Peyer's patch (tissue), 4 donors: ENCODE data around the gene NOXA1. TPM values are rescaled to one million over a fixed set of nuclear protein-coding genes. Genes with fewer than 3 reads are reported as not detected.
"Not testable (repeated sequence)": the region's sequence is repeated elsewhere in the genome, so short reads cannot be mapped to it uniquely, and the experiment has no call there.

Experiments
- DNase-seq, 3 donors: peaks; one replicate each; pipeline ENCODE4 v3.0.0-alpha.2; 2017 to 2019
- H3K27ac ChIP-seq, 4 donors: fragments of 200-600 bp; sonication (generic); one replicate each; pipeline ENCODE4 v1.5.1; 2016 to 2019
- H3K27me3 ChIP-seq, 2 donors: fragments of 200-600 bp; sonication (generic); one replicate each; pipeline ENCODE4 v1.5.1; 2019
- H3K36me3 ChIP-seq, 3 donors: fragments of 200-600 bp; sonication (generic); one replicate each; pipeline ENCODE4 v1.5.1; 2016 to 2019
- H3K4me1 ChIP-seq, 4 donors: fragments of 200-600 bp; sonication (generic); one replicate each; pipeline ENCODE4 v1.5.1; 2016 to 2019
- H3K4me3 ChIP-seq, 4 donors: fragments of 200-600 bp; sonication (generic); 1 replicate in 3 of 4; 2 replicates in 1 of 4; pipeline ENCODE4 v1.5.1; 2016 to 2019; ENCODE audit warnings: mild to moderate bottlenecking in 1 of 4
- H3K9me3 ChIP-seq, 4 donors: fragments of 200-600 bp; sonication (generic); one replicate each; pipeline ENCODE4 v1.5.1; 2016 to 2019; ENCODE audit warnings: mild to moderate bottlenecking in 1 of 4
- CTCF ChIP-seq, 6 experiments: fragments of 450-650 bp in 4 of 6; fragments of 200-600 bp in 2 of 6; sonication (generic) in 1 of 6; IDR thresholded peaks; one replicate each; pipeline ENCODE4 v1.5.1; 2017 to 2019; ENCODE audit warnings: antibody characterized with exemption in 6 of 6, mild to moderate bottlenecking in 3 of 6, moderate library complexity in 1 of 6
- POLR2A ChIP-seq, 2 donors: fragments of 450-650 bp; IDR thresholded peaks; one replicate each; pipeline ENCODE4 v1.5.1; 2017; ENCODE audit warnings: antibody characterized with exemption in 2 of 2, mild to moderate bottlenecking in 2 of 2, moderate library complexity in 2 of 2
- total RNA-seq, 4 donors: library from RNA; depleted of rRNA; stranded (reverse); fragments of >200 nt; gene quantifications; one replicate each; pipeline ENCODE4 v1.1.0, GENCODE V29; 2016

Gene NOXA1
- total RNA-seq: 10 to 100 TPM; 28.2 to 37.3 (median 33.2) TPM

GRCh38 chr9:137422604-137423513 lies at the start of gene NOXA1, which contains the start of gene EXD3:
Gene NOXA1 (plus strand): TSS chr9:137423393. CDS start chr9:137423530, 137 bp downstream.
Gene EXD3 (minus strand): TSS chr9:137423162. CDS start chr9:137395357, 27,805 bp downstream.
- Histone ChIP-seq H3K27me3 (no peaks in the 10 kb centered on the region), H3K9me3 (no peaks in the 10 kb centered on the region), H3K4me3 (peak within 1 kb of the TSS; percentile 83 to 99 (median 92)), H3K27ac (peak within 1 kb of the TSS; percentile 79 to 97 (median 92)), H3K4me1 (peaks cover 0 to 26% (median 11%) of the 10 kb centered on the region in 4 donors), H3K36me3 (no peaks in the 10 kb centered on the region)
- TF ChIP-seq POLR2A (IDR thresholded peaks at IDR 0.05) (peak; percentile 51 to 55), CTCF (IDR thresholded peaks at IDR 0.05) (peak; percentile 74 to 93 (median 90))
- peak; percentile 92 to 98 (median 97) for DNase-seq

GRCh38 chr9:137373611-137373980 lies 49.6 kb upstream of the NOXA1 start:
- DNase-seq: no peak
- H3K36me3 ChIP-seq: peaks cover 0 to 4% (median 0%) of the 10 kb centered on the region in 3 donors

GRCh38 chr9:137374131-137374845 lies 48.9 kb upstream of the NOXA1 start:
- Histone ChIP-seq H3K27ac (no peak overlapping the region), H3K9me3 (no peaks in the 10 kb centered on the region), H3K27me3 (no peaks in the 10 kb centered on the region), H3K4me1 (no peaks in the 10 kb centered on the region), H3K4me3 (no peak overlapping the region), H3K36me3 (peaks cover 0 to 4% (median 0%) of the 10 kb centered on the region in 3 donors)
- no peak for TF ChIP-seq CTCF (IDR thresholded peaks at IDR 0.05)
- TF ChIP-seq POLR2A (IDR thresholded peaks at IDR 0.05): no peak
- DNase-seq: no peak

More at GRCh38 chr9:137373611-137373980, 49.6 kb upstream of the NOXA1 start:
- H3K27me3 ChIP-seq: no peaks in the 10 kb centered on the region
- H3K4me1 ChIP-seq: no peaks in the 10 kb centered on the region
- H3K9me3 ChIP-seq: no peaks in the 10 kb centered on the region
- no peak overlapping the region for H3K27ac ChIP-seq
- no peak overlapping the region for H3K4me3 ChIP-seq
- no peak for TF ChIP-seq CTCF (IDR thresholded peaks at IDR 0.05)
- no peak for TF ChIP-seq POLR2A (IDR thresholded peaks at IDR 0.05)

- Histone ChIP-seq H3K4me3 (no peak overlapping the region), H3K27me3 (no peaks in the 10 kb centered on the region), H3K36me3 (peaks cover 0 to 4% (median 0%) of the 10 kb centered on the region in 3 donors), H3K4me1 (no peaks in the 10 kb centered on the region), H3K9me3 (no peaks in the 10 kb centered on the region), H3K27ac (no peak overlapping the region)
- no peak for DNase-seq
- TF ChIP-seq CTCF (IDR thresholded peaks at IDR 0.05) (no peak), POLR2A (IDR thresholded peaks at IDR 0.05) (no peak)
Observed at GRCh38 chr9:137375321-137376058, 47.7 kb upstream of the NOXA1 start.

GRCh38 chr9:137376386-137376785 lies 46.8 kb upstream of the NOXA1 start:
- H3K9me3 ChIP-seq: no peaks in the 10 kb centered on the region
- TF ChIP-seq CTCF (IDR thresholded peaks at IDR 0.05) (no peak), POLR2A (IDR thresholded peaks at IDR 0.05) (no peak)

GRCh38 chr9:137378688-137379410 lies 44.3 kb upstream of the NOXA1 start:
- H3K9me3 ChIP-seq, DNase-seq, H3K27ac ChIP-seq, H3K4me3 ChIP-seq, H3K27me3 ChIP-seq, H3K36me3 ChIP-seq, H3K4me1 ChIP-seq: not testable (repeated sequence)

More at GRCh38 chr9:137376386-137376785, 46.8 kb upstream of the NOXA1 start:
- no peak overlapping the region for H3K4me3 ChIP-seq
- H3K27ac ChIP-seq: no peak overlapping the region
- H3K36me3 ChIP-seq: peaks cover 0 to 4% (median 0%) of the 10 kb centered on the region in 3 donors
- no peaks in the 10 kb centered on the region for H3K4me1 ChIP-seq
- no peaks in the 10 kb centered on the region for H3K27me3 ChIP-seq
- DNase-seq: no peak
